Brain pericyte (primary cell): Measurements from ENCODE around the gene ABCA8.
"Not testable (repeated sequence)": the region's sequence is repeated elsewhere in the genome, so short reads cannot be mapped to it uniquely, and the experiment has no call there.

Source experiments
- DNase-seq: peaks from one replicate; pipeline ENCODE4 v3.0.0-alpha.2; 2012; ENCODE audit warnings: low read depth, low spot score

Gene ABCA8

GRCh38 chr17:68830313-68830712 is 124.9 kb downstream of the ABCA8 start:
- no peak for DNase-seq

- DNase-seq: no peak
These were observed 126.0 kb downstream of the ABCA8 start for GRCh38 chr17:68829211-68829610.

GRCh38 chr17:68824707-68825106 is 130.5 kb downstream of the ABCA8 start:
- DNase-seq: no peak

DNA sequence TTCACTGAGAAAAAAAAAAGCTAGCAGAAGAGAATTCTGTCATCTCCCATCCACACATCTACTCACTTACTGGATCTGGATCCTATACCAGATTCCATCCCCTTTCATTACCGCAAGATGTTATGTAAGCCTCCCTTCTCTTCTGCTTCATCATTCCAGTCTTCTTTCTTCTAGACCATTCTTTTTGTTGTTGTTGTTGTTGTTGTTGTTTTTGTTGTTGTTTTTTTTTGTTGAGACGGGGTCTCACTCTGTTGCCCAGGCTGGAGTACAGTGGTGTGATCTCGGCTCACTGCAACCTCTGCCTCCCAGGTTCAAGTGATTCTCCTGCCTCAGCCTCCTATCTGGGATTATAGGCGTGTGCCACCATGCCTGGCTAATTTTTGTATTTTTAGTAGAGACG is 131.0 kb downstream of the ABCA8 start:
- not testable (repeated sequence) for DNase-seq

GRCh38 chr17:68822719-68823289 is 132.4 kb downstream of the ABCA8 start:
- DNase-seq: no peak

GRCh38 chr17:68821860-68822696 is 133.1 kb downstream of the ABCA8 start:
- peak; percentile 50 for DNase-seq

- DNase-seq: no peak
These were observed 134.2 kb downstream of the ABCA8 start for GRCh38 chr17:68820825-68821481.

GRCh38 chr17:68820476-68820824 is 134.7 kb downstream of the ABCA8 start:
- DNase-seq: no peak

- DNase-seq: no peak
These were observed 135.7 kb downstream of the ABCA8 start for GRCh38 chr17:68819465-68819864.
